Measurements from ENCODE around the gene TDRD10.

Gene TDRD10

DNA sequence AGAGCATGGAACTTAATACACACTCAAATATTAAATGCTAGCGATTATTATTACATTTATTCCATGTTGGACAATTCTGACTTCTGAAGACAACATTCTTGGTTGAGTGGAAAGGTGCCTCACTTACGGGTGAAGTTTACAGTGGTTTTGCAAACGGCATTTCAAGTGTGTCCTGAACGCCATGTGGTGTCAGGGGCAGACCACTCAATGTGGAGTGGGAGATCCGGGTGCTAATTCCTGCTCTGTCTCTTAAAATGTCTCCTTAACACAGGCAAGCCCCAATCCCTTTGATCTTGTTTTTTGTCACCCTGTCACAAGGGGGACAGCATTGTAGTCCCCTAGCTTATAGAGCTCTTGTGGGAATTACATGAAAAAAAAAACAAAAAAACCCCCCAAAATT is 5.6 kb upstream of the TDRD10 start:
- TF ChIP-seq, protein P1, sequence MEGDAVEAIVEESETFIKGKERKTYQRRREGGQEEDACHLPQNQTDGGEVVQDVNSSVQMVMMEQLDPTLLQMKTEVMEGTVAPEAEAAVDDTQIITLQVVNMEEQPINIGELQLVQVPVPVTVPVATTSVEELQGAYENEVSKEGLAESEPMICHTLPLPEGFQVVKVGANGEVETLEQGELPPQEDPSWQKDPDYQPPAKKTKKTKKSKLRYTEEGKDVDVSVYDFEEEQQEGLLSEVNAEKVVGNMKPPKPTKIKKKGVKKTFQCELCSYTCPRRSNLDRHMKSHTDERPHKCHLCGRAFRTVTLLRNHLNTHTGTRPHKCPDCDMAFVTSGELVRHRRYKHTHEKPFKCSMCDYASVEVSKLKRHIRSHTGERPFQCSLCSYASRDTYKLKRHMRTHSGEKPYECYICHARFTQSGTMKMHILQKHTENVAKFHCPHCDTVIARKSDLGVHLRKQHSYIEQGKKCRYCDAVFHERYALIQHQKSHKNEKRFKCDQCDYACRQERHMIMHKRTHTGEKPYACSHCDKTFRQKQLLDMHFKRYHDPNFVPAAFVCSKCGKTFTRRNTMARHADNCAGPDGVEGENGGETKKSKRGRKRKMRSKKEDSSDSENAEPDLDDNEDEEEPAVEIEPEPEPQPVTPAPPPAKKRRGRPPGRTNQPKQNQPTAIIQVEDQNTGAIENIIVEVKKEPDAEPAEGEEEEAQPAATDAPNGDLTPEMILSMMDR (IDR thresholded peaks at IDR 0.05; ENCODE audit: low read depth, low read length, missing control alignments): no peak
- H3K4me3 ChIP-seq (replicated peaks; ENCODE audit: low read depth, low read length): no peak overlapping the region
- no peak for DNase-seq (ENCODE audit: extremely low read depth, low read depth)

DNA sequence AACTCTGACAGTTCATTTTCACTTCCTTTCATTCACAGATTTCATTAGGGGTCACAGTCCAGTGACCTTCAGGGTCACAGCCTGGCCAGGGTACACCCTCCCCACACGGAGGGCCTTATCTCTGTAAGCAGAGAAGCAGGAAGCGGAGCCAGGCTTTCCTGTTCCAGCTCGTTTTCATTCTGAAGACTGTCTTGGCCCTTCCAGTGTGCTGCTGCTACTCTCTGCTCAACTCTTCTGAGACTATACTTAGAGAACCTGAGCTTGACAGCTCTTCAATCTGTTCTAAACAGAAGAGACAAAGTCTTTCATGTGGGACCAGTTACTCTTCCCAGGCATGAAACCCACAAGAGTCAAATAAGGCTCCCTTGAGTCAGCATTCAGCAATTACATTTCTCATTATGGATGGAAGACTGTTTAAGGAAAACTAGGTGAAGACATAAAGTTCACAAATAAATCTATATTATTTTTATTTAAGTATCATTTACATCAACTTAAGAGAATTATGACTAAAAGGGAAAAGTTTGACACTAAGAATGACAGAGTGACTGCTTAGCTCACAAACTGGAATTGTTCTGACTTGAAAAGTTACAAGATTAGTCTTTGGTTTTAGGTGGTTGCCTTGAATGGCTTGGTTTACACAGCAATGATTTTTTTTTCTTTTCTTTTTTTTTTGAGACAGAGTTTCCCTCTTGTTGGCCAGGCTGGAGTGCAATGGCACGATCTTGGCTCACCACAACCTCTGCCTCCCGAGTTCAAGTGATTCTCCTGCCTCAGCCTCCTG is 4.8 kb upstream of the TDRD10 start:
- no peak for DNase-seq (ENCODE audit: extremely low read depth, low read depth)
- TF ChIP-seq, protein P1 (IDR thresholded peaks at IDR 0.05; ENCODE audit: low read depth, low read length, missing control alignments): no peak
- no peak overlapping the region for H3K4me3 ChIP-seq (replicated peaks; ENCODE audit: low read depth, low read length)

DNA sequence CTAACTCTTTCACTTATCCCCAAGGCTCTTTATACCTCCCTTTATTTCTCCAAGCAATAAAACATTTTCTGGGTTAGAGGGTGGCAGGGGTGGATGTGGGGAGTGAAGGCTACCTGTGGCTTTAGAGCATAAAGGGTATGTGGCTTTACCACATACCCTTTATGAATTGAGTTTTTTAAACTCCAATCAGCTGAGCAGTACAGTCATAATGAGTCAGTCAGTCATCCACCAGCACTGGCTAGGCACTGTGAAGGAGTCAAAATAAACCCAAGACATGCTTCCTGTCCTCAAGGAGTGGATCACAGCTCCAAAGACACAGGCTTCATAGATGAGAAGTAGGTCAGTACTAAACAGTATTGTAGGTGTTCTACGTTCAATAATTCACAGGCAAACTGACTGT is 2.6 kb upstream of the TDRD10 start:
- TF ChIP-seq, protein P1 (IDR thresholded peaks at IDR 0.05; ENCODE audit: low read depth, low read length, missing control alignments): no peak
- H3K4me3 ChIP-seq (replicated peaks; ENCODE audit: low read depth, low read length): no peak overlapping the region
- DNase-seq (ENCODE audit: extremely low read depth, low read depth): no peak

DNA sequence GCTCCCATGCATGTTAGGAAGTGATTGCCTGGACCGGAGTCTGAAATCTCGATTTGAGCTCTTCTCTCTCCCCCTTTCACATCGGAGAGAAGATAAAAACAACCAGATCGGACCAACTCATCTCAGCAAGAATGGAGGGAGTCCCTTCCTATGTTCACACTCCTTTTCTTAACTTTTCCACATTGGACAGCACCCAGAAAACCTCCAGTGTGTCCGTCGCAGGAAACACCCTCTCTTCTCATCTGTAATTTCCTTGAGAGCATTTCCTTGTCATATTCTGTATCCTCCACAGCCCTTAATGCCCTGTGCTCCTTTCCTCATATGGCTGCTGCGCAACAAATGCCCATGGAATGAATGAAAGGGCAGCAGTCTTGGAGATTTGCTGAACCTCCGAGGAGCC is 1.5 kb upstream of the TDRD10 start:
- DNase-seq (ENCODE audit: extremely low read depth, low read depth): no peak
- no peak overlapping the region for H3K4me3 ChIP-seq (replicated peaks; ENCODE audit: low read depth, low read length)
- TF ChIP-seq, protein P1 (IDR thresholded peaks at IDR 0.05; ENCODE audit: low read depth, low read length, missing control alignments): no peak

DNA sequence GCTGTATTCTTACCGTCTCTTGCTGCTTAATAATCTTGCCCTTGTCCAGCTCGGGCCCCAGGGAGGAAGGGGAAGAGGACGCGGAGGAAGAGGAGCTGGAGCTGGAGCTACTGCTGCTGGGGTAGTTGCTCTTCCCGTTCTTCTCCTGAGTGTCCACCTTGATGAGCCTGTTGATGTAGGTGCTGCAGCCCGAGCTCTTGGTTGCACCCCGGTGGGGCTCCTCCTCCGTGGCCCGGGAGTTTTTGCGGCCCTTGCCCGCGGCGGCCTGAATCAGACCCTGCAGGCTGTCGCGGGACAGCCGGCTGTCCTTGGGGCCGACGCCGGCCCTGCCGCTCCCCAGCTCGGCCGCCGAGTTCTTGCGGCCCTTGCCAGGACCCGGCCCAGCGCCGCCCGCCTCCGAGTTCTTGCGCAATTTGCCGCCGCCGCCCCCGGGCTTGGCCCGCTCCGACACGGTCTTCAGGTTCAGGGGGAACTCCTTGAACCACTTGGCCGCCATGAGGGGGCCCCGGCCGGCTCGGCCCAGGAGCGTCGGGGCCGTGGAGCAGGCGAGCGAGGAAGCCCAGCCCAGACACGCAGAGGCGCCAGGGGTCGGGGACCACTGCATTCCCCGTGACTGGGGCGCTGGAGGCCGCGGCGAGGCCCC is 475 bp upstream of the TDRD10 start:
- H3K4me3 ChIP-seq (replicated peaks; ENCODE audit: low read depth, low read length): no peak overlapping the region
- no peak for DNase-seq (ENCODE audit: extremely low read depth, low read depth)
- TF ChIP-seq, protein P1 (IDR thresholded peaks at IDR 0.05; ENCODE audit: low read depth, low read length, missing control alignments): no peak

DNA sequence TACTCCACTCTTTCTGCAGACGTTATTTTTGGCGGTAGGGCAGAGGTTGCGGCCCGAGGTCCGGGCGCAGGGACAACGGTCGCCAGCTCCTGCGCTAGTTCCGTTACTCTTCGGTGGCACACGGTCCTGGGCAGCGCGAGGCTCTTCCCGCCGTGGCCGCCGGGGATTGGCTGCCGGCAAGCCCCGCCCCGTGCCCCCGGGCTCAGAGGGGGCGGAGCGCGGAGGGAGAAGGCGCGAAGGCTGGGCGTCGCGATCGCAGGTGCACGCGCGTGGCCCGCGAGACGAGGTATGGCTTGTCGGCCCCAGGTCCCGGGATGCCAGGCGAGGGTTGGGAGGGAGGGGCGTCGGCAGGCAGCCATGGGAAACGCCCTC is 711 bp downstream of the TDRD10 start:
- TF ChIP-seq, protein P1 (IDR thresholded peaks at IDR 0.05; ENCODE audit: low read depth, low read length, missing control alignments): no peak
- no peak overlapping the region for H3K4me3 ChIP-seq (replicated peaks; ENCODE audit: low read depth, low read length)
- DNase-seq (ENCODE audit: extremely low read depth, low read depth): no peak
